Bronchial epithelial cell (primary cell): Measurements from ENCODE around the gene MPZ. TPM values are rescaled to one million over a fixed set of nuclear protein-coding genes. Genes with fewer than 3 reads are reported as not detected.
A peak's percentile ranks its signal among the peaks of the same experiment; 100 is the strongest.
"Not testable (repeated sequence)": the region's sequence is repeated elsewhere in the genome, so short reads cannot be mapped to it uniquely, and the experiment has no call there.

ENCODE experiments used
- DNase-seq: peaks from one replicate; pipeline ENCODE4 v3.0.0-alpha.2; 2010; ENCODE audit warnings: low read depth
- FAIRE-seq: peaks from 2 replicates; lab custom pipeline; 2011; peaks lifted over from hg19 to GRCh38; lab: Jason Lieb, UNC
- H3K27me3 ChIP-seq: 2 replicates; pipeline ENCODE4 v1.5.1; 2011; ENCODE audit warnings: low read length; ENCODE audit not compliant: control insufficient read depth, insufficient read depth
- H3K36me3 ChIP-seq: 2 replicates; pipeline ENCODE4 v1.5.1; 2011; ENCODE audit warnings: low read length; ENCODE audit not compliant: control insufficient read depth, insufficient read depth
- H3K4me3 ChIP-seq: 2 replicates; pipeline ENCODE4 v1.5.1; 2011; ENCODE audit warnings: mild to moderate bottlenecking, low read depth, low read length, control low read depth
- CTCF ChIP-seq: IDR thresholded peaks from 2 replicates; pipeline ENCODE4 v1.5.1; 2011; ENCODE audit warnings: mild to moderate bottlenecking, moderate library complexity, low read length, control low read depth, inconsistent platforms; ENCODE audit not compliant: insufficient read depth, severe bottlenecking
- total RNA-seq: library from RNA; depleted of rRNA; stranded (reverse); fragments of >200 nt; gene quantifications from 2 replicates; pipeline ENCODE4 v1.2.1, GENCODE V29; 2014

MPZ gene
- total RNA-seq, 1 donor from 2014 or later: under 0.01 TPM

- H3K27me3 ChIP-seq: no peaks in the 10 kb centered on the region
- DNase-seq (no peak), FAIRE-seq (no peak)
- H3K36me3 ChIP-seq: peaks cover 9% of the 10 kb centered on the region
- no peak overlapping the region for H3K4me3 ChIP-seq
- TF ChIP-seq CTCF: no peak
Measured at GRCh38 chr1:161342177-161342576, 32.4 kb upstream of the MPZ start.

- no peaks in the 10 kb centered on the region for H3K27me3 ChIP-seq
- peaks cover 11% of the 10 kb centered on the region for H3K36me3 ChIP-seq
Measured at GRCh38 chr1:161335796-161336195, 26.0 kb upstream of the MPZ start.

DNA sequence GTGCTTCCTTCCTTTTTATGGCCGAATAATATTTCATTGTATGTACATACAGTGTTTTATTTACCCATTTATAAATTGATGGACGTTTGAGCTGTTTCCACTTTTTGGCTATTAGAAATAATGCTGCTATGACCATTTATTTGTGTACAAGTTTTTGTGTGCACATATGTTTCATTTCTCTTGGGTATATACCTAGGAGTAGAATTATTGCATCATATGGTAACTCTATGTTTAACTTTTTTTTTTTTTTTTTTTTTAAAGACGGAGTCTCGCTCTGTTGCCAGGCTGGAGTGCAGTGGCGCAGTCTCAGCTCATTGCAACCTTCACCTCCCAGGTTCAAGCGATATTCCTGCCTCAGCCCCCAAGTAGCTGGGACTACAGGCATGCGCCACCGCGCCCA is 23.4 kb upstream of the MPZ start:
- no peak for TF ChIP-seq CTCF
- DNase-seq: no peak
- peaks cover 13% of the 10 kb centered on the region for H3K36me3 ChIP-seq
- no peak for FAIRE-seq
- H3K27me3 ChIP-seq: no peaks in the 10 kb centered on the region
- no peak overlapping the region for H3K4me3 ChIP-seq

More at GRCh38 chr1:161335796-161336195, 26.0 kb upstream of the MPZ start:
- no peak for DNase-seq
- FAIRE-seq: no peak
- H3K4me3 ChIP-seq: no peak overlapping the region
- no peak for TF ChIP-seq CTCF

DNA sequence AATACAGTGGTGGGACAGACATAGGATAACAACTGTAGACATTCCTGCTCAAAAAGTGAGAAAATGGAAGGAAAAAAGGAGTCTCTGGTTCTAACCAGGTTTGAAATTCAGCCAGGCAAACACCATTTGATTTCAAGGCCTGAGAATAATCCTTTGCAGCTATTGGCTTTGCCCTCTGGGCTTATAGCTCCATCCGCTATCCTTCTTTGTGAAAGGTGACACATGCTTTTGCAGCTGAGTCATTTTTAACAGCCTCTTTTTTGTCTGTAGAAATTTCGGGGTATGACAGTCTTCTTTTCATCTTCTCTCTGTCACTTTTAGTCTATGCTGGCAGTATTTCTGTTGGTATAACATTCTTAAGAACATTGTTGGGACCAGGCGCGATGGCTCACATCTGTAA is 20.6 kb upstream of the MPZ start:
- H3K36me3 ChIP-seq: peaks cover 12% of the 10 kb centered on the region
- no peak for FAIRE-seq

GRCh38 chr1:161324020-161324419 is 14.3 kb upstream of the MPZ start:
- Histone ChIP-seq H3K36me3 (peaks cover 5% of the 10 kb centered on the region), H3K27me3 (no peaks in the 10 kb centered on the region), H3K4me3 (no peak overlapping the region)
- DNase-seq: no peak
- no peak for TF ChIP-seq CTCF
- FAIRE-seq: no peak

More for the DNA sequence above, 20.6 kb upstream of the MPZ start:
- Histone ChIP-seq H3K27me3 (no peaks in the 10 kb centered on the region), H3K4me3 (no peak overlapping the region)
- DNase-seq: peak; percentile 21
- TF ChIP-seq CTCF: no peak

- not testable (repeated sequence) for DNase-seq, H3K27me3 ChIP-seq
Measured at GRCh38 chr1:161315841-161316674, 6.3 kb upstream of the MPZ start.

More at GRCh38 chr1:161315841-161316674, 6.3 kb upstream of the MPZ start:
- not testable (repeated sequence) for H3K36me3 ChIP-seq, H3K4me3 ChIP-seq, FAIRE-seq
